ENCODE data around the gene PWWP2B. TPM values are rescaled to one million over a fixed set of nuclear protein-coding genes. Genes with fewer than 3 reads are reported as not detected.

PWWP2B gene
- total and polyA plus RNA-seq, 7 experiments from 2014 or later = 1.5 to 22.2 (median 11.5) TPM

- Mint-ChIP-seq H3K9me3 (no peaks in the 10 kb centered on the region), H3K27ac (peak overlapping the region in 2 of 9 donors; percentile 12 to 24), H3K27me3 (no peaks in the 10 kb centered on the region), H3K36me3 (peaks cover 0 to 9% (median 2%) of the 10 kb centered on the region in 5 donors), H3K4me1 (peaks cover 3 to 21% (median 13%) of the 10 kb centered on the region in 7 donors), H3K4me3 (peak overlapping the region in 1 of 10 donors; percentile 6)
- Histone ChIP-seq H3K9me3 (ENCODE audit: control insufficient read depth in 2 of 3, low read length in 3 of 3) (no peaks in the 10 kb centered on the region), H3K4me1 (ENCODE audit: control insufficient read depth in 2 of 2, insufficient read depth in 2 of 2, low read length in 2 of 2) (peaks cover 0 to 5% of the 10 kb centered on the region in 2 donors), H3K27ac (ENCODE audit: low read depth, low read length) (no peak overlapping the region), H3K27me3 (ENCODE audit: control insufficient read depth in 2 of 2, insufficient read depth in 2 of 2, low read length in 2 of 2) (no peaks in the 10 kb centered on the region), H3K36me3 (ENCODE audit: control insufficient read depth in 2 of 3, insufficient read depth in 3 of 3, low read length in 3 of 3) (peaks cover 0 to 28% (median 0%) of the 10 kb centered on the region in 3 experiments), H3K4me3 (ENCODE audit: low read length) (no peak overlapping the region)
- ChIA-PET CTCF (no interaction called here), POLR2A (no interaction called here)
- intact Hi-C loops (cut with micrococcal nuclease) = no loop called here
- DNase-seq = no peak
- no peak for ATAC-seq
These were observed 18.3 kb downstream of the PWWP2B start for GRCh38 chr10:132415255-132415654.

- Mint-ChIP-seq H3K4me3 (no peak overlapping the region), H3K27me3 (no peaks in the 10 kb centered on the region), H3K27ac (peak overlapping the region in 1 of 9 donors; percentile 24), H3K9me3 (no peaks in the 10 kb centered on the region), H3K4me1 (peaks cover 4 to 28% (median 19%) of the 10 kb centered on the region in 7 donors), H3K36me3 (peaks cover 0 to 9% (median 2%) of the 10 kb centered on the region in 5 donors)
- ATAC-seq (no peak), DNase-seq (no peak)
- Histone ChIP-seq H3K36me3 (ENCODE audit: control insufficient read depth in 2 of 3, insufficient read depth in 3 of 3, low read length in 3 of 3) (peaks cover 0 to 22% (median 0%) of the 10 kb centered on the region in 3 experiments), H3K9me3 (ENCODE audit: control insufficient read depth in 2 of 3, low read length in 3 of 3) (no peaks in the 10 kb centered on the region), H3K4me1 (ENCODE audit: control insufficient read depth in 2 of 2, insufficient read depth in 2 of 2, low read length in 2 of 2) (peaks cover 0 to 8% of the 10 kb centered on the region in 2 donors), H3K27ac (ENCODE audit: low read depth, low read length) (no peak overlapping the region), H3K27me3 (ENCODE audit: control insufficient read depth in 2 of 2, insufficient read depth in 2 of 2, low read length in 2 of 2) (no peaks in the 10 kb centered on the region), H3K4me3 (ENCODE audit: low read length) (no peak overlapping the region)
- POLR2A ChIA-PET = no interaction called here
- CTCF ChIA-PET = no interaction called here
- intact Hi-C loops (cut with micrococcal nuclease) = no loop called here
These were observed 19.0 kb downstream of the PWWP2B start for GRCh38 chr10:132415956-132416355.

- intact Hi-C loops (cut with micrococcal nuclease) = no loop called here
- ChIA-PET CTCF (no interaction called here), POLR2A (no interaction called here)
These were observed 19.7 kb downstream of the PWWP2B start for GRCh38 chr10:132416566-132417256.

GRCh38 chr10:132417257-132417910 lies 20.4 kb downstream of the PWWP2B start:
- DNase-seq (no peak), ATAC-seq (no peak)
- H3K27ac Mint-ChIP-seq = no peak overlapping the region
- H3K4me3 Mint-ChIP-seq = no peak overlapping the region
- no peak overlapping the region for H3K4me3 ChIP-seq (ENCODE audit: low read length)
- H3K9me3 Mint-ChIP-seq = no peaks in the 10 kb centered on the region
- no peaks in the 10 kb centered on the region for H3K27me3 Mint-ChIP-seq
- intact Hi-C loops (cut with micrococcal nuclease) = no loop called here
- no peaks in the 10 kb centered on the region for H3K27me3 ChIP-seq (ENCODE audit: control insufficient read depth in 2 of 2, insufficient read depth in 2 of 2, low read length in 2 of 2)
- peaks cover 0 to 22% of the 10 kb centered on the region in 2 donors for H3K4me1 ChIP-seq (ENCODE audit: control insufficient read depth in 2 of 2, insufficient read depth in 2 of 2, low read length in 2 of 2)
- POLR2A ChIA-PET = no interaction called here
- H3K36me3 Mint-ChIP-seq = peaks cover 0 to 9% (median 2%) of the 10 kb centered on the region in 5 donors
- peaks cover 0 to 18% (median 0%) of the 10 kb centered on the region in 3 experiments for H3K36me3 ChIP-seq (ENCODE audit: control insufficient read depth in 2 of 3, insufficient read depth in 3 of 3, low read length in 3 of 3)
- CTCF ChIA-PET = no interaction called here
- H3K4me1 Mint-ChIP-seq = peaks cover 8 to 32% (median 27%) of the 10 kb centered on the region in 7 donors
- no peak overlapping the region for H3K27ac ChIP-seq (ENCODE audit: low read depth, low read length)
- no peaks in the 10 kb centered on the region for H3K9me3 ChIP-seq (ENCODE audit: control insufficient read depth in 2 of 3, low read length in 3 of 3)

More at GRCh38 chr10:132416566-132417256, 19.7 kb downstream of the PWWP2B start:
- Mint-ChIP-seq H3K27ac (no peak overlapping the region), H3K4me3 (no peak overlapping the region), H3K27me3 (no peaks in the 10 kb centered on the region), H3K4me1 (peaks cover 5 to 29% (median 22%) of the 10 kb centered on the region in 7 donors), H3K9me3 (no peaks in the 10 kb centered on the region), H3K36me3 (peaks cover 0 to 9% (median 2%) of the 10 kb centered on the region in 5 donors)
- H3K9me3 ChIP-seq (ENCODE audit: control insufficient read depth in 2 of 3, low read length in 3 of 3) = no peaks in the 10 kb centered on the region
- H3K4me3 ChIP-seq (ENCODE audit: low read length) = no peak overlapping the region
- peaks cover 0 to 18% (median 0%) of the 10 kb centered on the region in 3 experiments for H3K36me3 ChIP-seq (ENCODE audit: control insufficient read depth in 2 of 3, insufficient read depth in 3 of 3, low read length in 3 of 3)
- DNase-seq (no peak), ATAC-seq (no peak)
- H3K27me3 ChIP-seq (ENCODE audit: control insufficient read depth in 2 of 2, insufficient read depth in 2 of 2, low read length in 2 of 2) = no peaks in the 10 kb centered on the region
- no peak overlapping the region for H3K27ac ChIP-seq (ENCODE audit: low read depth, low read length)
- peaks cover 0 to 15% of the 10 kb centered on the region in 2 donors for H3K4me1 ChIP-seq (ENCODE audit: control insufficient read depth in 2 of 2, insufficient read depth in 2 of 2, low read length in 2 of 2)

- DNase-seq = no peak
- peaks cover 14 to 34% (median 31%) of the 10 kb centered on the region in 7 donors for H3K4me1 Mint-ChIP-seq
- H3K4me3 ChIP-seq (ENCODE audit: low read length) = no peak overlapping the region
- H3K27ac Mint-ChIP-seq = peak overlapping the region in 3 of 9 donors; percentile 59 to 69 (median 63)
- H3K36me3 Mint-ChIP-seq = peaks cover 0 to 9% (median 2%) of the 10 kb centered on the region in 5 donors
- H3K4me1 ChIP-seq (ENCODE audit: control insufficient read depth in 2 of 2, insufficient read depth in 2 of 2, low read length in 2 of 2) = peaks cover 0 to 28% of the 10 kb centered on the region in 2 donors
- CTCF ChIA-PET = no interaction called here
- H3K27me3 Mint-ChIP-seq = peaks cover 0 to 1% (median 0%) of the 10 kb centered on the region in 5 donors
- H3K9me3 Mint-ChIP-seq = no peaks in the 10 kb centered on the region
- H3K4me3 Mint-ChIP-seq = no peak overlapping the region
- POLR2A ChIA-PET = interaction anchor here (0.8 kb wide), 1 partner anchor 12 kb away, joined by 3 read pairs; no protein-coding TSS in a partner anchor
- peaks cover 0 to 14% (median 0%) of the 10 kb centered on the region in 3 experiments for H3K36me3 ChIP-seq (ENCODE audit: control insufficient read depth in 2 of 3, insufficient read depth in 3 of 3, low read length in 3 of 3)
- no peaks in the 10 kb centered on the region for H3K27me3 ChIP-seq (ENCODE audit: control insufficient read depth in 2 of 2, insufficient read depth in 2 of 2, low read length in 2 of 2)
- H3K27ac ChIP-seq (ENCODE audit: low read depth, low read length) = no peak overlapping the region
- intact Hi-C loops (cut with micrococcal nuclease) = no loop called here
- no peaks in the 10 kb centered on the region for H3K9me3 ChIP-seq (ENCODE audit: control insufficient read depth in 2 of 3, low read length in 3 of 3)
- ATAC-seq = peak; percentile 26
These were observed 21.0 kb downstream of the PWWP2B start for GRCh38 chr10:132417957-132418441.

GRCh38 chr10:132418527-132419416 lies 21.8 kb downstream of the PWWP2B start:
- CTCF ChIA-PET = no interaction called here
- peaks cover 0 to 33% of the 10 kb centered on the region in 2 donors for H3K4me1 ChIP-seq (ENCODE audit: control insufficient read depth in 2 of 2, insufficient read depth in 2 of 2, low read length in 2 of 2)

More at GRCh38 chr10:132418527-132419416, 21.8 kb downstream of the PWWP2B start:
- Mint-ChIP-seq H3K4me1 (peaks cover 16 to 42% (median 36%) of the 10 kb centered on the region in 7 donors), H3K27ac (peak overlapping the region in 2 of 9 donors; percentile 59 to 69), H3K9me3 (no peaks in the 10 kb centered on the region), H3K27me3 (peaks cover 0 to 1% (median 0%) of the 10 kb centered on the region in 5 donors), H3K4me3 (peak overlapping the region in 1 of 10 donors; percentile 31), H3K36me3 (peaks cover 0 to 9% (median 2%) of the 10 kb centered on the region in 5 donors)
- peaks cover 0 to 14% (median 0%) of the 10 kb centered on the region in 3 experiments for H3K36me3 ChIP-seq (ENCODE audit: control insufficient read depth in 2 of 3, insufficient read depth in 3 of 3, low read length in 3 of 3)
- no peak overlapping the region for H3K4me3 ChIP-seq (ENCODE audit: low read length)
- no peak for ATAC-seq
- POLR2A ChIA-PET = interaction anchor here (0.8 kb wide), 1 partner anchor 11 kb away, joined by 3 read pairs; no protein-coding TSS in a partner anchor
- DNase-seq = no peak
- intact Hi-C loops (cut with micrococcal nuclease) = no loop called here
- no peak overlapping the region for H3K27ac ChIP-seq (ENCODE audit: low read depth, low read length)
- no peaks in the 10 kb centered on the region for H3K27me3 ChIP-seq (ENCODE audit: control insufficient read depth in 2 of 2, insufficient read depth in 2 of 2, low read length in 2 of 2)
- H3K9me3 ChIP-seq (ENCODE audit: control insufficient read depth in 2 of 3, low read length in 3 of 3) = no peaks in the 10 kb centered on the region

Measured in naive thymus-derived CD4-positive, alpha-beta T cell (primary cell).